Hepatocyte (in vitro differentiated cells): Measurements from ENCODE around the gene KIAA1671. TPM values are rescaled to one million over a fixed set of nuclear protein-coding genes. Genes with fewer than 3 reads are reported as not detected.

Experiments used
- DNase-seq: peaks from one replicate; pipeline ENCODE4 v3.0.0-alpha.2; 2016; ENCODE audit warnings: low spot score
- H2AFZ ChIP-seq: fragments of 200-600 bp; sonication (generic); 2 replicates; pipeline ENCODE4 v1.6.0; 2016; ENCODE audit warnings: antibody characterized with exemption, mild to moderate bottlenecking
- H3K27ac ChIP-seq: fragments of 200-600 bp; sonication (generic); 2 replicates; pipeline ENCODE4 v1.5.1; 2016; ENCODE audit warnings: mild to moderate bottlenecking
- H3K27me3 ChIP-seq: fragments of 200-600 bp; sonication (generic); 2 replicates; pipeline ENCODE4 v1.6.1; 2016
- H3K36me3 ChIP-seq: fragments of 200-600 bp; sonication (generic); replicated peaks from 2 replicates; pipeline ENCODE4 v1.5.1; 2016; ENCODE audit warnings: low read depth; ENCODE audit not compliant: insufficient read depth
- H3K4me1 ChIP-seq: fragments of 200-600 bp; sonication (generic); 2 replicates; pipeline ENCODE4 v1.5.1; 2016; ENCODE audit warnings: mild to moderate bottlenecking, moderate library complexity; ENCODE audit not compliant: insufficient read depth
- H3K4me2 ChIP-seq: fragments of 200-600 bp; sonication (generic); 2 replicates; pipeline ENCODE4 v1.6.0; 2016
- H3K4me3 ChIP-seq: fragments of 200-600 bp; sonication (generic); 2 replicates; pipeline ENCODE4 v1.5.1; 2016; ENCODE audit warnings: mild to moderate bottlenecking
- H3K79me2 ChIP-seq: fragments of 200-600 bp; sonication (generic); 2 replicates; pipeline ENCODE4 v1.6.0; 2017; ENCODE audit warnings: mild to moderate bottlenecking
- H3K9me2 ChIP-seq: fragments of 200-600 bp; sonication (generic); replicated peaks from 2 replicates; pipeline ENCODE4 v1.6.0; 2017; ENCODE audit warnings: mild to moderate bottlenecking; ENCODE audit not compliant: insufficient read depth
- H3K9me3 ChIP-seq: fragments of 200-600 bp; sonication (generic); 2 replicates; pipeline ENCODE4 v1.5.1; 2016; ENCODE audit warnings: low read depth, mild to moderate bottlenecking
- H4K20me1 ChIP-seq: fragments of 200-600 bp; sonication (generic); 2 replicates; pipeline ENCODE4 v1.6.0; 2016; ENCODE audit warnings: mild to moderate bottlenecking; ENCODE audit not compliant: insufficient read depth, poor library complexity, severe bottlenecking
- CTCF ChIP-seq: fragments of 200-600 bp; sonication (generic); IDR thresholded peaks from 2 replicates; pipeline ENCODE4 v1.5.1; 2016; ENCODE audit warnings: antibody characterized with exemption, mild to moderate bottlenecking; ENCODE audit not compliant: poor library complexity
- EZH2 ChIP-seq: fragments of 200-600 bp; sonication (generic); IDR thresholded peaks from 2 replicates; pipeline ENCODE4 v1.6.1; 2016; ENCODE audit warnings: antibody characterized with exemption, mild to moderate bottlenecking, borderline replicate concordance
- EZH2phosphoT487 ChIP-seq: fragments of 200-600 bp; sonication (generic); IDR thresholded peaks from one replicate; pipeline ENCODE4 v1.6.1; 2018; ENCODE audit warnings: antibody characterized with exemption, mild to moderate bottlenecking, low read depth, moderate library complexity; ENCODE audit not compliant: unreplicated experiment, severe bottlenecking
- WGBS: methylation state at CpG from one replicate; pipeline ENCODE4 v1.1.6; 2016; ENCODE audit warnings: low lambda C conversion rate; ENCODE audit errors: missing lambda C conversion rate; 5-methylcytosine and 5-hydroxymethylcytosine counted together
- polyA plus RNA-seq: library from polyadenylated mRNA; unstranded; fragments of >200 nt; fragmentation: Nextera tagmentation; extraction: Ambion mirVana; gene quantifications from 2 replicates; pipeline ENCODE4 v1.2.1, GENCODE V29; 2016
- total RNA-seq: library from RNA; depleted of rRNA; stranded (reverse); fragments of >200 nt; gene quantifications from 2 replicates; pipeline ENCODE4 v1.2.3, GENCODE V29; 2014

Gene KIAA1671
- total and polyA plus RNA-seq, 2 experiments from 2014 or later: 8.1 to 26.5 TPM

- WGBS: 60% methylated on average over 15 of the region's 16 CpGs
- Histone ChIP-seq H2AFZ (no peak overlapping the region), H3K4me2 (no peak overlapping the region), H3K27me3 (no peaks in the 10 kb centered on the region), H3K27ac (no peak overlapping the region), H3K4me3 (no peak overlapping the region), H3K9me2 (no peaks in the 10 kb centered on the region), H3K4me1 (no peaks in the 10 kb centered on the region), H3K9me3 (no peaks in the 10 kb centered on the region), H4K20me1 (no peaks in the 10 kb centered on the region), H3K36me3 (no peaks in the 10 kb centered on the region), H3K79me2 (peaks cover 4% of the 10 kb centered on the region)
- DNase-seq: no peak
- TF ChIP-seq EZH2 (no peak), CTCF (no peak), EZH2phosphoT487 (no peak)
Observed at GRCh38 chr22:25062386-25063085, 110.0 kb downstream of the KIAA1671 start.

- H3K27ac ChIP-seq: no peak overlapping the region
- H3K9me3 ChIP-seq: no peaks in the 10 kb centered on the region
- H2AFZ ChIP-seq: no peak overlapping the region
- peaks cover 4% of the 10 kb centered on the region for H3K79me2 ChIP-seq
- no peaks in the 10 kb centered on the region for H3K36me3 ChIP-seq
- 96% methylated on average over 16 of the region's 16 CpGs for WGBS
- H3K27me3 ChIP-seq: no peaks in the 10 kb centered on the region
- H4K20me1 ChIP-seq: no peaks in the 10 kb centered on the region
- no peak for DNase-seq
- H3K9me2 ChIP-seq: no peaks in the 10 kb centered on the region
- TF ChIP-seq EZH2: no peak
- no peak for TF ChIP-seq EZH2phosphoT487
- H3K4me1 ChIP-seq: peaks cover 1% of the 10 kb centered on the region
- no peak overlapping the region for H3K4me2 ChIP-seq
- no peak overlapping the region for H3K4me3 ChIP-seq
Observed at GRCh38 chr22:25064894-25065560, 112.5 kb downstream of the KIAA1671 start.

GRCh38 chr22:25066861-25067435, 114.4 kb downstream of the KIAA1671 start:
- H3K27ac ChIP-seq: no peak overlapping the region
- H3K4me2 ChIP-seq: no peak overlapping the region

More at GRCh38 chr22:25066861-25067435, 114.4 kb downstream of the KIAA1671 start:
- DNase-seq: no peak
- H4K20me1 ChIP-seq: no peaks in the 10 kb centered on the region
- peaks cover 16% of the 10 kb centered on the region for H3K4me1 ChIP-seq
- no peak overlapping the region for H2AFZ ChIP-seq
- no peaks in the 10 kb centered on the region for H3K9me2 ChIP-seq
- 96% methylated on average over 15 of the region's 15 CpGs for WGBS
- H3K27me3 ChIP-seq: no peaks in the 10 kb centered on the region
- no peaks in the 10 kb centered on the region for H3K36me3 ChIP-seq
- H3K9me3 ChIP-seq: no peaks in the 10 kb centered on the region
- no peak for TF ChIP-seq CTCF
- TF ChIP-seq EZH2phosphoT487: no peak
- TF ChIP-seq EZH2: no peak
- no peaks in the 10 kb centered on the region for H3K79me2 ChIP-seq
- H3K4me3 ChIP-seq: no peak overlapping the region
